Measurements from ENCODE around the gene PCBP3. TPM values are rescaled to one million over a fixed set of nuclear protein-coding genes. Genes with fewer than 3 reads are reported as not detected.

Gene PCBP3
- total RNA-seq, 1 donor from 2014 or later: 7.6 TPM

- no peak for TF ChIP-seq CTCF (IDR thresholded peaks at IDR 0.05)
- no peaks in the 10 kb centered on the region for H3K9me3 Mint-ChIP-seq (ENCODE audit: unreplicated experiment)
- H3K4me3 Mint-ChIP-seq (ENCODE audit: unreplicated experiment): no peak overlapping the region
- H3K27me3 Mint-ChIP-seq (ENCODE audit: unreplicated experiment): peaks cover 4% of the 10 kb centered on the region
- peaks cover 3% of the 10 kb centered on the region for H3K36me3 Mint-ChIP-seq (ENCODE audit: unreplicated experiment)
- peaks cover 18% of the 10 kb centered on the region for H3K4me1 Mint-ChIP-seq (ENCODE audit: unreplicated experiment)
- DNase-seq (ENCODE audit: extremely low spot score, unreplicated experiment): no peak
- H3K27ac Mint-ChIP-seq (ENCODE audit: unreplicated experiment): no peak overlapping the region
Measured at GRCh38 chr21:45745256-45745655, 101.7 kb downstream of the PCBP3 start.

- no peaks in the 10 kb centered on the region for H3K9me3 Mint-ChIP-seq (ENCODE audit: unreplicated experiment)
- peaks cover 6% of the 10 kb centered on the region for H3K27me3 Mint-ChIP-seq (ENCODE audit: unreplicated experiment)
- peak overlapping the region; percentile 70 for H3K27ac Mint-ChIP-seq (ENCODE audit: unreplicated experiment)
Measured at GRCh38 chr21:45747233-45747766, 103.8 kb downstream of the PCBP3 start.

GRCh38 chr21:45747802-45748445 is 104.4 kb downstream of the PCBP3 start:
- no peak for TF ChIP-seq CTCF (IDR thresholded peaks at IDR 0.05)
- Mint-ChIP-seq H3K27ac (ENCODE audit: unreplicated experiment) (peak overlapping the region; percentile 70), H3K27me3 (ENCODE audit: unreplicated experiment) (peaks cover 6% of the 10 kb centered on the region), H3K4me3 (ENCODE audit: unreplicated experiment) (no peak overlapping the region), H3K36me3 (ENCODE audit: unreplicated experiment) (peaks cover 3% of the 10 kb centered on the region), H3K4me1 (ENCODE audit: unreplicated experiment) (peaks cover 18% of the 10 kb centered on the region), H3K9me3 (ENCODE audit: unreplicated experiment) (no peaks in the 10 kb centered on the region)
- peak; percentile 89 for DNase-seq (ENCODE audit: extremely low spot score, unreplicated experiment)

More at GRCh38 chr21:45747233-45747766, 103.8 kb downstream of the PCBP3 start:
- peaks cover 18% of the 10 kb centered on the region for H3K4me1 Mint-ChIP-seq (ENCODE audit: unreplicated experiment)
- DNase-seq (ENCODE audit: extremely low spot score, unreplicated experiment): peak; percentile 73
- no peak overlapping the region for H3K4me3 Mint-ChIP-seq (ENCODE audit: unreplicated experiment)
- no peak for TF ChIP-seq CTCF (IDR thresholded peaks at IDR 0.05)
- peaks cover 3% of the 10 kb centered on the region for H3K36me3 Mint-ChIP-seq (ENCODE audit: unreplicated experiment)

- Mint-ChIP-seq H3K4me1 (ENCODE audit: unreplicated experiment) (peaks cover 18% of the 10 kb centered on the region), H3K4me3 (ENCODE audit: unreplicated experiment) (no peak overlapping the region), H3K27me3 (ENCODE audit: unreplicated experiment) (peaks cover 9% of the 10 kb centered on the region), H3K36me3 (ENCODE audit: unreplicated experiment) (peaks cover 3% of the 10 kb centered on the region), H3K27ac (ENCODE audit: unreplicated experiment) (peak overlapping the region; percentile 31), H3K9me3 (ENCODE audit: unreplicated experiment) (no peaks in the 10 kb centered on the region)
- DNase-seq (ENCODE audit: extremely low spot score, unreplicated experiment): peak; percentile 73
- TF ChIP-seq CTCF (IDR thresholded peaks at IDR 0.05): no peak
Measured at GRCh38 chr21:45748593-45748992, 105.1 kb downstream of the PCBP3 start.

- TF ChIP-seq CTCF (IDR thresholded peaks at IDR 0.05): no peak
- H3K27me3 Mint-ChIP-seq (ENCODE audit: unreplicated experiment): peaks cover 11% of the 10 kb centered on the region
- H3K9me3 Mint-ChIP-seq (ENCODE audit: unreplicated experiment): peaks cover 4% of the 10 kb centered on the region
- H3K4me1 Mint-ChIP-seq (ENCODE audit: unreplicated experiment): peaks cover 18% of the 10 kb centered on the region
- H3K36me3 Mint-ChIP-seq (ENCODE audit: unreplicated experiment): peaks cover 1% of the 10 kb centered on the region
- DNase-seq (ENCODE audit: extremely low spot score, unreplicated experiment): no peak
- H3K4me3 Mint-ChIP-seq (ENCODE audit: unreplicated experiment): no peak overlapping the region
- no peak overlapping the region for H3K27ac Mint-ChIP-seq (ENCODE audit: unreplicated experiment)
Measured at GRCh38 chr21:45749974-45750373, 106.4 kb downstream of the PCBP3 start.
